SJCRH30 (cell line): ENCODE data around the gene ELMOD3. TPM values are rescaled to one million over a fixed set of nuclear protein-coding genes. Genes with fewer than 3 reads are reported as not detected.

Source experiments
- DNase-seq, 2 experiments: peaks; one replicate each; pipeline ENCODE4 v3.0.0-alpha.2; 2015 to 2020
- H3K27ac ChIP-seq: fragments of 250-450 bp; sonication (Bioruptor Pico); 2 replicates; pipeline ENCODE4 v1.5.1; 2020; ENCODE audit warnings: mild to moderate bottlenecking, moderate library complexity
- H3K27me3 ChIP-seq: fragments of 250-450 bp; sonication (Bioruptor Pico); 2 replicates; pipeline ENCODE4 v1.5.1; 2020; ENCODE audit warnings: mild to moderate bottlenecking, moderate library complexity
- H3K36me3 ChIP-seq: fragments of 250-450 bp; sonication (Bioruptor Pico); 2 replicates; pipeline ENCODE4 v1.5.1; 2020; ENCODE audit warnings: mild to moderate bottlenecking, moderate library complexity
- H3K4me1 ChIP-seq: fragments of 250-450 bp; sonication (Bioruptor Pico); 2 replicates; pipeline ENCODE4 v1.5.1; 2020; ENCODE audit warnings: mild to moderate bottlenecking, moderate library complexity
- H3K4me3 ChIP-seq: fragments of 250-450 bp; sonication (Bioruptor Pico); 2 replicates; pipeline ENCODE4 v1.5.1; 2020; ENCODE audit warnings: mild to moderate bottlenecking, moderate library complexity
- H3K9me3 ChIP-seq: fragments of 250-450 bp; sonication (Bioruptor Pico); replicated peaks from 2 replicates; pipeline ENCODE4 v1.5.1; 2020; ENCODE audit warnings: mild to moderate bottlenecking, moderate library complexity
- total RNA-seq: library from RNA; depleted of rRNA; stranded (reverse); fragments of >200 nt; shearing (Covaris generic); gene quantifications from 2 replicates; pipeline ENCODE4 v1.2.3, GENCODE V29; 2014

Gene ELMOD3
- total RNA-seq, 1 experiment from 2014 or later: 19.3 TPM

DNA sequence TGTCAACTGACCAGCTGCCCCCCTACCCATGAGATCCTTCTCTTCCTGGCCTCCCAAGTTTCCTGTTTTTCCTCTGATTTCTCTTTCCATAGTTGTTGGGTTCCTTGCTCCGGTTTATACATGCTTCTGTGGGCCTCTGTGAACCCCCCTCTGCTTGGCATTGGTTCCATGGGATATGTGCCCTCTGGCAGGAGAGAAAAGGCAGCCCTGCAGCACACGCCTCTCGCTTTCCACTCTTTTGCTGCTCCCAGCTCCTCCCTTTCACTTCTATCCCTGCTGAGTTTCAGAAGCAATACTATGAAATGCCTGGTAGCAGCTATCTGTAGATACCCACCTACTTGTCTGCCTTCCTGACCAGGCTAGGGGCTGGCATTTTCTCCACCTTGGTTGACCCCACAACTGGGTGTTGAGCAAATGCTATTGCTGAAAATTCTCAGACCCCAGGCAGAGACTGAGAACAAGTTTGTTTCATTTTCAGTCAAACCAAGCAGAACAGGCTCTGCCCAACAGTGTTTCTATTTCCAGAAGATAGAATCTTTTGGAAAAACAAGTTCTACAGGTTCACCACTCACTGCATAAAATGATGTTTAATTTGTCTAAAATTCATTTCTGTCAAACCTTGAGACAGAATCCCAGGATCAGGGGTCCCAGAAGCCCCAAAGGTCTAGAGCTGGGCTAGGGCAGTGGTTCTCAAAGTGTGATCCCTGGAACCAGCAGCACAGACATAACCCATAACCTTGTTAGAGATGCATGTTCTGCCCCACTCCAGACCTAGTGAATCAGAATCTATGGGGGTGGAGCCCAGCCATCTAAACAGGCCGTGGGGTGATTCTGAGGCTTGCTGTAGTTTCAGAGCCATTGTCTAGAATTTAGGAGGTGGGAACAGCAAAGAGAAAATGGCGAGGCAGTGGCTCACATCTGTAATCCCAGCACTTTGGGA lies 42.2 kb downstream of the ELMOD3 start:
- H3K36me3 ChIP-seq: no peaks in the 10 kb centered on the region
- H3K4me3 ChIP-seq: no peak overlapping the region
- no peaks in the 10 kb centered on the region for H3K4me1 ChIP-seq
- H3K27me3 ChIP-seq: no peaks in the 10 kb centered on the region
- DNase-seq: no peak
- no peak overlapping the region for H3K27ac ChIP-seq
- no peaks in the 10 kb centered on the region for H3K9me3 ChIP-seq

DNA sequence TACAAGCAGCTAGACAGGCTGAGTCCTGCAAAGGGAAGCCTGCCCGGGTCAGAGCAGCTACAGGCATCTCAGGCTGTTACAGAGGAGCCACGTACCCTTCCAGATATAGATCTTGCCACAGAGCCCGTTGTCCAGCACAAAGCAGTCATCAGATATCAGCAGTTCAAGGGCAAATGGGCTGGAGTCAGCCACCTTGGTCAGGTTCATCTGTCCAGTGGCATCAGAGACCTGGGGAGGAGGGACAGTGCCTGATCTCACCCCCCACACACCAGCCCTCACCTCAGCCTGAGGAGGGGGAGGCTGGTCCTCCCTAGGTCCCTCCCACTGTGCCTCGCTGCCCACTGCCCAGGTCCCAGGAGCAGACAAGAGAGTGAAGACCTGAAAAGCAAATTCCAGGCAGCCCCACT lies 43.4 kb downstream of the ELMOD3 start:
- Histone ChIP-seq H3K9me3 (peaks cover 2% of the 10 kb centered on the region; the same call in 1 of the 2 replicates), H3K27me3 (no peaks in the 10 kb centered on the region), H3K4me1 (no peaks in the 10 kb centered on the region), H3K27ac (no peak overlapping the region), H3K4me3 (no peak overlapping the region), H3K36me3 (no peaks in the 10 kb centered on the region)
- DNase-seq: no peak

DNA sequence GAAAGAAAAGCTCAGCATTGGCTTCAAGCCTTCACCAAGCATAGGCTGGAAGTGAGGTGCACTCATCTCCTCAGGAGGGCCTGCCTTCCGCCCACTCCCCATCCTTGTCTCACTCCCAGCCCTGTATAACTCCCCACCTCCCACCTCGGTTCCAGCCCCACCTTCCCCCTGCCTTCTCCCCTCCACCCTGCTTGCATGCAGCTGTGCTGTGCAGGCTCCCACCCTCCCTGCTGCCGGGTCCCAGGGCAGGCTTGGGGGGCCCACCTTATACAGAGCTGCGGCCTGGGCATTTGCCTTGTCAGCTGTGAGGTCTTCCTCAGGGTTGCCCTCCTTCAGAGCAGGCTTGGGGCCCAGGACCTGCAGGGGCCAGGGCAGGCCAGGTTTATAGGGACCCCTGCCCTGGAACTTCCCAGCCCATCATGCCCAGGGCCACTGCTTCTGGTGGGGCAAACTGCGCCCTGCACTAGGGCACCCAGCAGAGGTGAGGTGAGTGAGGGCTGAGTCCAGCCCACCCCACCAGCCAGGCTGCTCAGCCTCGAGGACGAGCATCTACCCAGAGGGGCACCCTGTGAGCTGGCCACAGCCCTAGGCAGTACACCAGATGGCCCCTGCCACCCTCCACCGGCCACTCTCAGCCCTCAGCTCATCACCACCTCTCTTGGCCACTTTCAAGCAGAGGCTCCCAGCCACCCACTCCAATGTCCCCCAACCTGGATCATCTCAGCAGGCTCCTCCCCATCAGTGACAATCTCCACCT lies 44.0 kb downstream of the ELMOD3 start:
- Histone ChIP-seq H3K9me3 (peaks cover 8% of the 10 kb centered on the region), H3K36me3 (no peaks in the 10 kb centered on the region), H3K4me3 (no peak overlapping the region), H3K27me3 (no peaks in the 10 kb centered on the region), H3K27ac (no peak overlapping the region), H3K4me1 (no peaks in the 10 kb centered on the region)
- DNase-seq: no peak

DNA sequence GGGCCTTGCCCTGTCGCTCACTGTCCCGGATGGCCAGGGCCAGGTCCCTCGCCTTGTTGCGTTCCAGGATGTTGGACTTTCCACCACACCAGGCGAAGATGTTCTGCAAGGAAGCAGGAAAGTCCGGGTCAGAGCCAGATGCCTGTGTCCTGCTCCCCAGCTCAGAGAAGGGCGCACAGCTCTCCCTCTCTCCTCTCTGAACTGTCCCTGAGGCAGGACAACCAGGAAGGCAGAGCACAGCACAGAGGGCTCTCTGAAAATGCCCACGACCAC lies 44.5 kb downstream of the ELMOD3 start:
- Histone ChIP-seq H3K27ac (no peak overlapping the region), H3K4me3 (no peak overlapping the region), H3K36me3 (no peaks in the 10 kb centered on the region), H3K27me3 (no peaks in the 10 kb centered on the region), H3K4me1 (no peaks in the 10 kb centered on the region), H3K9me3 (peaks cover 12% of the 10 kb centered on the region)
- DNase-seq: no peak

DNA sequence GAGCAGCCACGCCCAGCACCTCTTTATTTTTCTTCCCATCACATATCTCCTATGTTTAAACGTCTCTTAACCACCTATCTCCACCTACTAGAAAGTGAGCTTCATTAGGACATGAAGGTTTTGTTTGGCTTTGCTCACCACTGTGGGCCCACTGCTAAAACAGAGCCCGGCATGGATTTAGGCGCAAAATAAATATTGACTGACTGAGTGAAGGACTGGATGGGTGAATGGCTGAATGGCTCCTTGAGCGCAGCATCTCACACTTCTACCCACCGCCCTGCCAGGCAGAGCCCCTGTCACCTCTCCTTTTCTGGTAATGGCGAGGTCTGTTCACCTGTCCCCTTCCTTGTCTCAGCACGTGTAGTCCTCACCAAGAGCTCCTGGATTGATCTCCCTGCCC lies 45.5 kb downstream of the ELMOD3 start:
- Histone ChIP-seq H3K4me1 (no peaks in the 10 kb centered on the region), H3K36me3 (no peaks in the 10 kb centered on the region), H3K27ac (no peak overlapping the region), H3K27me3 (no peaks in the 10 kb centered on the region), H3K9me3 (peaks cover 14% of the 10 kb centered on the region), H3K4me3 (no peak overlapping the region)
- no peak for DNase-seq

DNA sequence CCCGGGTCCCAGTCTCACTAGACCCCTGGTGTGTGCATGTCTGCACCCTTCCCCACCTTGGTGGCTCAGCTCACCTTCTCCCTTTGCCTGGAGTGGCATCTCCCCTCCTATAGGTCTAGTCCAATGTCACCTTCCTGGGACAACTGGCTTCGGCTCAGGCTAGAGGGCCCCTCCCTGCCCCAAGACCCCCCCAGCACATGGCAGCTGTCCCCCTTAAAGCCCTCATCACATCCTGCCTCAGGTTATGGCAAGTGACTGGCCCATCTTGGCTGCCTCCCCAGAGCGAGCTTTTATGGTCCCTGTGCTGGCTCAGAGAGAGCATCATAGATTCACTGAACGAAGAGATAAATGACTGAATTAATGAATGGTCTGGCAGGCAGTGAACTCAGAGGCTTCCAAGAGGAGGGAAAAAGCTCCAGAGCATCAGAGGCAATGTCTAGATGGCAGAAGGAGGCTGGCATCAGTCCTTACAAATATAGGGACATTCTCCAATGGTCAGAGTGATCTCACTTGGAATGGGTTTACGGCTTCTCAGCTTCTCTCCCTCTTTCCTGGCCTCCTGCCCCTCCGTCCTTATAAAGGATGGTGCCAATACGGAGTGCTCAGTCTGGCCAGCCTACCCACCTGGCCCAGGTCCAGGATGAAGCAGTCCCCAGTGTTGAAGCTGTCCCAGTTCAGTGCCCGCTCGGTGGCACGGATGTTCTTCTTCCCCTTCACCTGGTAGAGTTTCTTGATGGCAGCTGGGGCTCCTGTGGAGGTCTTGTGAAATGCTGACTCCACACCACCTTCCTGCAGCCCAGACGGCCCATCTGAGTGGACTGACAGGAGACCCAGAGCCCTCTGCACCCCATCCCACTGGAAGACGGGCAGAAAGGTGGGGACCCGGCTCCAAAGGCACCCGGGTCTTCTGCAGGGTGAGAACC lies 46.2 kb downstream of the ELMOD3 start:
- Histone ChIP-seq H3K4me1 (no peaks in the 10 kb centered on the region), H3K27me3 (no peaks in the 10 kb centered on the region), H3K4me3 (no peak overlapping the region), H3K27ac (no peak overlapping the region), H3K36me3 (no peaks in the 10 kb centered on the region), H3K9me3 (peaks cover 14% of the 10 kb centered on the region)
- no peak for DNase-seq

DNA sequence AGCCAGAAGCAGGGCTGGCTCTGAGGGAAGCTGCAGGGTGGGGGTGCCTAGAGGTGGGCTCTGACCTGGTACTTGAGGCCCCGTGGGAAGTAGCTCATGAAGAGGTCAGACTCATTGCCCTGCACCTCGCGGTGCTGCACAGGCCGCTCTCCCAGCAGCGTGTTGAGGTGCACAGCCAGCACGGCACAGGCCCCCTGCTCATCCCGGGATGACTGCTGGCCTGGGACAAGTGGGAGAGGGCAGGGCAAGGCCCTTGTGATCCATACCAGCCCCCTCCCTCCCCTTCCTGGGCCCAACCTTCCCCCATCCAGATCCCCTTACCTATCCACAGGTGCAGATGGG lies 46.9 kb downstream of the ELMOD3 start:
- H3K36me3 ChIP-seq: no peaks in the 10 kb centered on the region

DNA sequence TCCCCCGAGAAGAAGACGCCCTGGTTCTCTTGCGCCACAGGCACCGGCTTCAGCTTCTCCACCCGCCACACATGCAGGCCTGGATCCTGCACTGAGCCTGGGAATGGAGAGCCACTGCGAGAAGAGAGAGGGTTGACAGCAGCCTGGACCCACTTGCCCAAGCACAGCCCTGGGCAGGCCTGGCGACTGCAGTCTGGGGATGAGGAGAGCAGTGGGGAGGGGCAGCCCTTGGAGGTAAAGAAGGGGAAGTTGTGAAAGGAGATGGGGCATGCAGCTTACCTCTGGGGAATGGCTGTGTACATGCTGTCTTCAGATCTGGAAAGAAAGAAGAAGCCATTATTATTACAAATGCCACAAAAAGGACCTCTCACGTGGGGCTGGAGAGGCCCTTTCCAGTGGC lies 47.3 kb downstream of the ELMOD3 start:
- H3K36me3 ChIP-seq: no peaks in the 10 kb centered on the region
- H3K27ac ChIP-seq: no peak overlapping the region
- no peaks in the 10 kb centered on the region for H3K27me3 ChIP-seq
- peaks cover 14% of the 10 kb centered on the region for H3K9me3 ChIP-seq
- no peaks in the 10 kb centered on the region for H3K4me1 ChIP-seq
- DNase-seq: no peak
- H3K4me3 ChIP-seq: no peak overlapping the region

More for the DNA sequence above, 46.9 kb downstream of the ELMOD3 start:
- no peak for DNase-seq
- H3K4me3 ChIP-seq: no peak overlapping the region
- H3K9me3 ChIP-seq: peaks cover 14% of the 10 kb centered on the region
- H3K27ac ChIP-seq: no peak overlapping the region
- H3K27me3 ChIP-seq: no peaks in the 10 kb centered on the region
- no peaks in the 10 kb centered on the region for H3K4me1 ChIP-seq

DNA sequence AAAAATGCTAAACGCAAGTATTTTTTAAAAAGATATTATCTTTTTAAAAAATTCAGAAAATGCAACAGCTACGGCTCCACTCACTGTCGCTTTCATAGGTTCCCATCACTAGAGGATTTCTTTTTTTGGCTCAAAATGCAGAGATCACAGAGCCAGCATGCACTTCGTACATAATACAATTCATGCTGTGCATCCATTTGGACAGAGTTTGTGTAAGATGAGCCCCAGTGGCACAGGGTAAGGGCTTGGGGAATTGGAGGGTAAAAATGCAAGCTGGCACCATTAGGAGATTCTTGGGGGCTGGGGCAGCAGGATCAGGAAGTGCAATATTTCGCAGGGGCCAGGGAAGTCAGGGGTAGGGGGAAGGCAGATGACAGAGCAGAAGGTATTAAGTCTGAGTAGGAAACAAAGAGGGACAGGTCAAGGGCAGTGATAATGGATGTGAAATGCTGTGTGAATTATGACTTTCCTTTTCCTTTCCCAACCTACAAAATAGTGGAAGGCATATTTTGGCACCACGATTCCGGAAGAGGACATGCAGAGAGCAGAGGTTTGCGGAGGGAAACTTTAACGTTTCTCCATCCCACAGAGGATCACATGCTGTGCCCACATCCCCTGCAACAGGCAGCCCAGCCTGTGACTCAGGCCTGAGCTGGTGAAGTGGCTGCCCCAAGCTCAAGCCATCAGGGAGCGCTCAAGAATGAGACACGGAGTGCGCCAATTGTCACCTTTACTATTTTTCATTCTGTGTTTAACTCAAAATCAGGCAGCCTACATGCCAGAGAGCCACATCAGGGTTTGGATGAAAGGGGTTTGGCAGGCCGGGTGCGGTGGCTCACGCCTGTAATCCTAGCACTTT lies 50.9 kb downstream of the ELMOD3 start:
- H3K4me3 ChIP-seq: no peak overlapping the region
- DNase-seq: no peak

DNA sequence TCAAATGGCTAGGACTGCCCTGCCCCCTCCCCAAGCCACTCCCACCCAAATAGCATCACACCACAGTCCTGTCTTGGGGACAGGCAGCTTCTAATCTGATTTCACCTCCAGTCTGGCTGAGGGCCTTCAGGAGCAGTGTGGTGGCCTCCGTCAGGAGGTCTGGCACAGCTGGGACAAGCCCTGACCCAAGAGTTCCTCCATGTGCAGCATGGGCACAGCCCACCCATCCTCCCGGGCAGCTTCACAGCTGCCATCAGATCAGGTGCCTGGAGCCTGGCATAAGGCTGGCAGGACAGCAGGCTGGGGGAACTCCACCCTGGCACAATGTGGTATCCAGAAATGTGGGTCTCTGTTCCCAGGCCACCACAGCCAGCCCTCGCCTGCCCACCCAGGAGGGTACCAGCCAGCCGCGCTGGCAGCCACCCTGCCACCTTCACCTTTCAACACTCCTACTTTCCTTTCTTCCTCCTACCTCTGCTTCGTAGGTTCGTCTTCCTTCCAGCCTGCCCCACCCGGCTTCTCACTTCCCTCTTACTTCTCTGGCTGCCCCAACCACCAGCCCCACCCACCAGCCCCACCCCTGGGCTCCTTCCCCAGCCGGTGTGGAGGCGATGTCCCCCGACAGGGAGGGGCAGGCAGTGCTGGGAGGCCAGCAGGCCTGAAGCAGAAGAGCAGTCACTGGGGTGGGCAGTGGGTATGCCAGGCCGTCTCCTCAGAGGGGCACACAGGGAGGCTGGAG lies 55.4 kb downstream of the ELMOD3 start, which contains the start of gene CAPG:
CAPG (minus strand) TSS at position 522 of the 739 bp plus-strand sequence. CDS start 8,221 bp downstream, outside the sequence.
- Histone ChIP-seq H3K9me3 (no peaks in the 10 kb centered on the region), H3K4me1 (peaks cover 4% of the 10 kb centered on the region; the same call in 1 of the 2 replicates), H3K36me3 (no peaks in the 10 kb centered on the region), H3K4me3 (no peak within 1 kb of the TSS), H3K27me3 (no peaks in the 10 kb centered on the region), H3K27ac (no peak within 1 kb of the TSS)
- no peak for DNase-seq

More for the DNA sequence above, 50.9 kb downstream of the ELMOD3 start:
- H3K4me1 ChIP-seq: peaks cover 4% of the 10 kb centered on the region; the same call in 1 of the 2 replicates
- no peaks in the 10 kb centered on the region for H3K36me3 ChIP-seq
- H3K9me3 ChIP-seq: peaks cover 14% of the 10 kb centered on the region
- no peaks in the 10 kb centered on the region for H3K27me3 ChIP-seq
- H3K27ac ChIP-seq: no peak overlapping the region

DNA sequence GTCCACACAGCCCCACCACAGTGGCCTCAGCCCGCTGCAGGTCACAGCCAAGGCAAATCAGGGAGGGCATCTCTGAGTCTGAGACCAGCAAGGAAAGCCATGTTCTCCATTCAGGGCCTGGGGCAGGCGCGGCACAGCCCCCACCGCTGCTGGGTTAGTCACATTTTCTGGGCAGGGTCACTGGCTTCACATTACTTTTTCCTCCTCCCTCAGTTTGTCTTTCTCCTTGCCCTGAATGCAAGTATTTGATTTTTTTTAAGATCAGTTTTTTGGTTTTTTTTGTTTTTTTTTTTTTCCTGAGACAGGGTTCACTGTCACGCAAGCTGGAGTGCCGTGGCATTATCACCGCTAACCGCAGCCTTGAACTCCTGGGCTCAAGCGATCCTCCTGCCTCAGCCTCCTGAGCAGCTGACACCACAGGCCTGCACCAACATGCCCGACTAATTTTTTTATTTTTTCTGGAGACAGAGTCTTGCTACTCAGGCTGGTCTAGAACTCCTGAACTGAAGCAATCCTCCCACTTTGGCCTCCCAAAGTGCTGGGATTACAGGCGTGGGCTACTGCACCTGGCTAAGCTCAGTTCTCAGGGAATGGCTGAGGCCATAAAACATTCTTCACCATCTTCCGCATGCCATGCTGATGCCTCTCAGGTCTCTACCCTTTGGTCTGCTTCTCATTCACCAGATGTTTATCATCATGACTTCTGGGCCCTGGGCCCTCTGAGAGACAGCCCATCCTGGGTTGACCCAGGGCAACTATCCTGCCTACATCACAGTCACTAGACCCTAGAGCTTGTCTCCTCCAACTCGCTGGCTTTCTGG lies 56.2 kb downstream of the ELMOD3 start:
- peaks cover 4% of the 10 kb centered on the region; the same call in 1 of the 2 replicates for H3K4me1 ChIP-seq
- no peak overlapping the region for H3K27ac ChIP-seq
- DNase-seq: no peak
- H3K36me3 ChIP-seq: no peaks in the 10 kb centered on the region
- H3K9me3 ChIP-seq: no peaks in the 10 kb centered on the region
- no peak overlapping the region for H3K4me3 ChIP-seq
- no peaks in the 10 kb centered on the region for H3K27me3 ChIP-seq

DNA sequence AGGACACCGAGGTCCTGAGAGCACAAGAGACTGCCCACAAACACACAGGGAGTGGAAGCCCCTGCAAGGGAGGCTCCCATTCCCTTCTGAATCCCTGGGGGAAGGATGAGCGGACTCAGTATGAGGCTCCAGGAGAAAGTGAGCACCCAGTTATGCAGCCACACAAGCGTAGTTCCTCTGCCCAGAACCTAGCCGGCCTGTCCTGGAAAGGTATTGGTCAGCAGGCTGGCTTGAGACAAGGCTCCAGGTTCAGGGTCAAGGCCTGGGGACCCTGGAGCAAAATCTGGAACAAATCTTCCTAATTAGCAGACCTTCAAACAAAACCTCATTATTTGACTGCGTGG lies 56.8 kb downstream of the ELMOD3 start:
- no peak for DNase-seq
- Histone ChIP-seq H3K27me3 (no peaks in the 10 kb centered on the region), H3K27ac (no peak overlapping the region), H3K4me3 (no peak overlapping the region), H3K36me3 (no peaks in the 10 kb centered on the region), H3K4me1 (peaks cover 4% of the 10 kb centered on the region; the same call in 1 of the 2 replicates), H3K9me3 (no peaks in the 10 kb centered on the region)
